Fibroblast of lung (primary cell): ENCODE measurements around the gene POFUT2. TPM values are rescaled to one million over a fixed set of nuclear protein-coding genes. Genes with fewer than 3 reads are reported as not detected.
A peak's percentile ranks its signal among the peaks of the same experiment; 100 is the strongest.

ENCODE experiments used
- DNase-seq, 2 donors: peaks; one replicate each; pipeline versions ENCODE4 v3.0.0 to v3.0.0-alpha.2; 2010; ENCODE audit warnings: low read depth in 2 of 2
- H2AFZ ChIP-seq: 2 replicates; pipeline ENCODE4 v1.5.1; 2012; ENCODE audit warnings: low read length, control low read depth, inconsistent platforms
- H3K27ac ChIP-seq: 2 replicates; pipeline ENCODE4 v1.5.1; 2011; ENCODE audit warnings: low read length, control low read depth; ENCODE audit not compliant: insufficient read depth
- H3K27me3 ChIP-seq: 2 replicates; pipeline ENCODE4 v1.5.1; 2011; ENCODE audit warnings: mild to moderate bottlenecking, low read length; ENCODE audit not compliant: control insufficient read depth, insufficient read depth
- H3K36me3 ChIP-seq: 2 replicates; pipeline ENCODE4 v1.5.1; 2011; ENCODE audit warnings: low read length; ENCODE audit not compliant: control insufficient read depth, insufficient read depth
- H3K4me1 ChIP-seq: 2 replicates; pipeline ENCODE4 v1.5.1; 2011; ENCODE audit warnings: low read length; ENCODE audit not compliant: control insufficient read depth, insufficient read depth; ENCODE audit errors: extremely low read depth
- H3K4me2 ChIP-seq: 2 replicates; pipeline ENCODE4 v1.5.1; 2011; ENCODE audit warnings: low read length, control low read depth; ENCODE audit not compliant: insufficient read depth; ENCODE audit errors: extremely low read depth
- H3K4me3 ChIP-seq, 4 experiments: fragments of 200-600 bp in 1 of 4; sonication (generic) in 1 of 4; replicated peaks in 1 of 4; 2 replicates each; pipeline ENCODE4 v1.5.1; 2011 to 2016; ENCODE audit warnings: low read length in 4 of 4, low read depth in 3 of 4, mild to moderate bottlenecking in 3 of 4, control low read depth in 2 of 4, inconsistent platforms in 1 of 4, mixed read lengths in 1 of 4; ENCODE audit not compliant: insufficient read depth in 1 of 4; ENCODE audit errors: control extremely low read depth in 1 of 4
- H3K79me2 ChIP-seq: 2 replicates; pipeline ENCODE4 v1.5.1; 2012; ENCODE audit warnings: mild to moderate bottlenecking, low read length, inconsistent platforms; ENCODE audit not compliant: control insufficient read depth, insufficient read depth
- H3K9ac ChIP-seq: 2 replicates; pipeline ENCODE4 v1.5.1; 2011; ENCODE audit warnings: mild to moderate bottlenecking, low read length, control low read depth; ENCODE audit not compliant: insufficient read depth
- H3K9me3 ChIP-seq: 2 replicates; pipeline ENCODE4 v1.5.1; 2012; ENCODE audit warnings: low read depth, low read length; ENCODE audit not compliant: control insufficient read depth, insufficient read depth
- H4K20me1 ChIP-seq: 2 replicates; pipeline ENCODE4 v1.5.1; 2011; ENCODE audit warnings: low read length; ENCODE audit not compliant: control insufficient read depth, insufficient read depth; ENCODE audit errors: extremely low read depth
- CTCF ChIP-seq, 2 donors: IDR thresholded peaks in 1 of 2; conservative IDR thresholded peaks in 1 of 2; 1 replicate in 1 of 2; 2 replicates in 1 of 2; pipeline ENCODE4 v1.5.1; 2011 to 2012; ENCODE audit warnings: low read length in 2 of 2, control low read depth in 1 of 2, inconsistent platforms in 1 of 2, low read depth in 1 of 2, mild to moderate bottlenecking in 1 of 2
- EZH2 ChIP-seq: IDR thresholded peaks from 2 replicates; pipeline ENCODE4 v1.5.1; 2012; ENCODE audit warnings: low read length, control low read depth, mild to moderate bottlenecking; ENCODE audit errors: missing control alignments
- polyA plus RNA-seq, 2 donors: library from polyadenylated mRNA; depleted of rRNA in 1 of 2; stranded (reverse) in 1 of 2; unstranded in 1 of 2; fragments of >200 nt; gene quantifications; 2 replicates each; pipeline ENCODE4 v1.2.1, GENCODE V29; 2011 to 2012; ENCODE audit warnings: missing spikeins in 1 of 2
- total RNA-seq: library from RNA; depleted of rRNA; stranded (reverse); fragments of >200 nt; gene quantifications from 2 replicates; pipeline ENCODE4 v1.2.1, GENCODE V29; 2014

Gene POFUT2
- total and polyA plus RNA-seq, 2 donors (not counting 1 experiment from before 2014, with no cell fraction given) = 56.0 to 60.3 TPM

DNA sequence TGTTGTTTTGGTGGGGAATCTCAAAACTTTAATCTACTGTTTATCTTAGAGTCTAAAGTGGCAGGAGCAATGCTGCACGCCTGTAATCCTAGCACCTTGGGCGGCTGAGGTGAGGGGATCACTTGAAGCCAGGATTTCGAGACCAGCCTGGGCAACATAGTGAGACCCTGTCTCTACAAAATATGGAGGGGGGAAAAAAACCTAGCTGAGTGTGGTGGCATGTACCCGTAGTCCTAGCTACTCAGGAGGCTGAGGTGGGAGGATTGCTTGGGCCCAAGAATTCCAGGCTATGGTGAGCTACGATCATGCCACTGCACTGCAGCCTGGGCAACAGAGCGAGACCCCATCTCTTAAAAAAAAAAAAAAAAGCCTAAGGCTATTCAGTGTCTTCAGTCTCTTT, 38.1 kb downstream of the POFUT2 start:
- Histone ChIP-seq H3K27me3 (peaks cover 27% of the 10 kb centered on the region), H2AFZ (no peak overlapping the region), H3K4me2 (no peak overlapping the region), H3K36me3 (no peaks in the 10 kb centered on the region), H3K4me1 (peaks cover 3% of the 10 kb centered on the region), H3K27ac (no peak overlapping the region), H3K9me3 (no peaks in the 10 kb centered on the region), H4K20me1 (no peaks in the 10 kb centered on the region), H3K9ac (no peak overlapping the region), H3K79me2 (no peaks in the 10 kb centered on the region), H3K4me3 (no peak overlapping the region)
- DNase-seq = no peak
- TF ChIP-seq EZH2 (no peak), CTCF (conservative IDR thresholded peaks at IDR 0.05 in 1 of 2, IDR thresholded peaks at IDR 0.05 in 1 of 2; ENCODE audit: low read depth in 1 of 2, low read length in 2 of 2) (no peak)

DNA sequence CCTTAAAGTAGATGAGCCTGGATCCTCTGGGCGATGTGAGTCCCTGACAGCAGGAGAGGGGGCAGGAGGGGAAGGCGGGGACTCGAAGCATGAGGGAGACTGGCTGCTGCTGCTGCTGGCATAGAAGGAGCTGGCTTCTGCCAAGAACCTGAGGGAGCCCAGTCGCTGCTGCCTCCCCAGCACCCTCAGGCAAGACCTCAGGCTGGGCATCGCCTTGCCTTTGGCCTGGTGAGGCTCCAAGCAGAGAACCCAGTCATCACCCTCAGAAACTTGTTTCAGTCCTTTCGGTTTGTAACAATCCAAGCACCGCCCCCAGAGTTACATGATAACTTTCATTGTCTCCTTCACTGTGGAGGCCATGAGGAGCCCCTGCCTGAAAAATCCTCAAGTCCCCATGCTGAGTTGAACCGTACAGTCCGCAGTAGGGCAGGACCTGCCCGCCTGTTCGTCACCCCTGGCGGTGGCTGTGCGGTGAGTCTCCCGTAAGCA, 38.8 kb downstream of the POFUT2 start:
- no peaks in the 10 kb centered on the region for H3K79me2 ChIP-seq
- H3K27ac ChIP-seq = no peak overlapping the region
- no peak for TF ChIP-seq EZH2
- peak in 1 of 2 donors; percentile 3 for TF ChIP-seq CTCF (conservative IDR thresholded peaks at IDR 0.05 in 1 of 2, IDR thresholded peaks at IDR 0.05 in 1 of 2; ENCODE audit: low read depth in 1 of 2, low read length in 2 of 2)
- peak overlapping the region; percentile 87 for H3K4me2 ChIP-seq
- no peaks in the 10 kb centered on the region for H4K20me1 ChIP-seq
- DNase-seq = peak; percentile 25 to 36
- no peaks in the 10 kb centered on the region for H3K9me3 ChIP-seq
- peaks cover 3% of the 10 kb centered on the region for H3K4me1 ChIP-seq
- peaks cover 22% of the 10 kb centered on the region for H3K27me3 ChIP-seq
- H3K4me3 ChIP-seq = peak overlapping the region; percentile 28 to 46 (median 30)
- peak overlapping the region; percentile 78 for H2AFZ ChIP-seq
- H3K9ac ChIP-seq = no peak overlapping the region
- H3K36me3 ChIP-seq = no peaks in the 10 kb centered on the region

GRCh38 chr21:45248301-45248892, 39.3 kb downstream of the POFUT2 start:
- H3K79me2 ChIP-seq = no peaks in the 10 kb centered on the region
- H3K27ac ChIP-seq = no peak overlapping the region
- H4K20me1 ChIP-seq = no peaks in the 10 kb centered on the region
- H3K4me2 ChIP-seq = peak overlapping the region; percentile 87
- H3K9ac ChIP-seq = no peak overlapping the region
- TF ChIP-seq EZH2 (no peak), CTCF (conservative IDR thresholded peaks at IDR 0.05 in 1 of 2, IDR thresholded peaks at IDR 0.05 in 1 of 2; ENCODE audit: low read depth in 1 of 2, low read length in 2 of 2) (no peak)
- peak overlapping the region; percentile 28 to 46 (median 30) for H3K4me3 ChIP-seq
- peaks cover 22% of the 10 kb centered on the region for H3K27me3 ChIP-seq
- H3K36me3 ChIP-seq = no peaks in the 10 kb centered on the region
- no peak overlapping the region for H2AFZ ChIP-seq
- H3K9me3 ChIP-seq = no peaks in the 10 kb centered on the region
- H3K4me1 ChIP-seq = peaks cover 3% of the 10 kb centered on the region
- no peak for DNase-seq
